ENCODE data around the gene TTYH3.
"Not testable (repeated sequence)": the region's sequence is repeated elsewhere in the genome, so short reads cannot be mapped to it uniquely, and the experiment has no call there.

TTYH3 gene

GRCh38 chr7:2631946-2632732 is at the start of gene TTYH3:
Gene TTYH3 (plus strand): TSS chr7:2631986. CDS start chr7:2632156, 170 bp downstream.
- H3K4me3 Mint-ChIP-seq, result peak within 1 kb of the TSS; percentile 90
- no peak for DNase-seq (ENCODE audit: low spot score)
- peaks cover 3% of the 10 kb centered on the region for H3K27me3 Mint-ChIP-seq (ENCODE audit: low read depth)
- peak within 1 kb of the TSS; percentile 88 for H3K27ac Mint-ChIP-seq
- H3K36me3 Mint-ChIP-seq (ENCODE audit: low read depth), result no peaks in the 10 kb centered on the region
- H3K4me1 Mint-ChIP-seq (ENCODE audit: low read depth), result peaks cover 16% of the 10 kb centered on the region
- no peaks in the 10 kb centered on the region for H3K9me3 Mint-ChIP-seq

- Mint-ChIP-seq H3K4me1 (ENCODE audit: low read depth) (no peaks in the 10 kb centered on the region), H3K27me3 (ENCODE audit: low read depth) (no peaks in the 10 kb centered on the region), H3K9me3 (no peaks in the 10 kb centered on the region), H3K27ac (no peak overlapping the region), H3K36me3 (ENCODE audit: low read depth) (no peaks in the 10 kb centered on the region), H3K4me3 (no peak overlapping the region)
- DNase-seq (ENCODE audit: low spot score), result no peak
Measured at GRCh38 chr7:2582006-2582735, 49.6 kb upstream of the TTYH3 start.

GRCh38 chr7:2583798-2584580 is 47.8 kb upstream of the TTYH3 start:
- H3K9me3 Mint-ChIP-seq, result no peaks in the 10 kb centered on the region
- H3K27ac Mint-ChIP-seq, result no peak overlapping the region
- no peak for DNase-seq (ENCODE audit: low spot score)
- H3K4me3 Mint-ChIP-seq, result no peak overlapping the region
- no peaks in the 10 kb centered on the region for H3K36me3 Mint-ChIP-seq (ENCODE audit: low read depth)
- H3K4me1 Mint-ChIP-seq (ENCODE audit: low read depth), result no peaks in the 10 kb centered on the region
- H3K27me3 Mint-ChIP-seq (ENCODE audit: low read depth), result no peaks in the 10 kb centered on the region

DNA sequence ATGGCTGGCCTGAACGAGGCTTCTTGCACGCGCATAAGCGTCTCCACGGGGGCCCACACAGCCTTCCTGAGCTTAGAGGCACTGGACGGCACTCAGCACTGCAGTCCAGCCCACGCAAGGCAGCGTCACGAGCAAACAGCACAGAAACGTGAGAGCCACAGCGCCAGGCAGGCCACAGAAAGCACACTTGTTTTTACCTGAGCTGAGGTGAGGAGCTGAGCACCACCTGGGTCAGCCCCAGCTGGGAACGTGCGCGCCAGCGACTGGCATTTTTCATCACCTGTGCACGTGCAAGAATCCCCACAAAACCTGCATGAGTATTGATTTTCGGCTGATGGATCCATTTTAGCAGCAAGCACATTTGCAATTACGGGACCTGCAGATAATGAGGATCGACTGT is 46.3 kb upstream of the TTYH3 start:
- Mint-ChIP-seq H3K27me3 (ENCODE audit: low read depth) (no peaks in the 10 kb centered on the region), H3K36me3 (ENCODE audit: low read depth) (no peaks in the 10 kb centered on the region), H3K4me3 (no peak overlapping the region), H3K27ac (no peak overlapping the region), H3K9me3 (no peaks in the 10 kb centered on the region), H3K4me1 (ENCODE audit: low read depth) (no peaks in the 10 kb centered on the region)
- no peak for DNase-seq (ENCODE audit: low spot score)

- no peak for DNase-seq (ENCODE audit: low spot score)
- Mint-ChIP-seq H3K4me3 (no peak overlapping the region), H3K27me3 (ENCODE audit: low read depth) (no peaks in the 10 kb centered on the region), H3K36me3 (ENCODE audit: low read depth) (no peaks in the 10 kb centered on the region), H3K9me3 (no peaks in the 10 kb centered on the region), H3K27ac (no peak overlapping the region), H3K4me1 (ENCODE audit: low read depth) (no peaks in the 10 kb centered on the region)
Measured at GRCh38 chr7:2586326-2587020, 45.3 kb upstream of the TTYH3 start.

DNA sequence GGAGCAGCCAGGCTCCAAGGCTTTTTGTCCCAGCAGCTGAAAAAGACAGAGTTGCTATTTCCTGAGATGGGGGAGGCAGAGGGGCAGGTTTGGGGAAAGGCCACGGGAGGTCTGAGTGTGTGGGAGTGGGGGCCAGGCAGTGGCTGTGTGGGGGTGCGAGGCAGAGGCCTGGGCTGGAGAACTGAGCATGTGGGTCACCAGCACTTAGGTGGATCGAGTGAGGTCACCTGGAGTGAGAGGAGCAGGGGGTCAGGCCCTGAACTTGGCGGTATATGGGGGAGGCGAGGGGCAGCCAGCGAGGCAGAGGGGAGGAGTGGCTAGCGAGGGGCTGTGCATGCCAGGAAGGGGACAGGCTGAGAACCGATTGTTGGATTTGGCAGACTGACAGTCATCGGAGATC is 44.7 kb upstream of the TTYH3 start:
- H3K36me3 Mint-ChIP-seq (ENCODE audit: low read depth), result no peaks in the 10 kb centered on the region
- H3K27me3 Mint-ChIP-seq (ENCODE audit: low read depth), result no peaks in the 10 kb centered on the region
- no peaks in the 10 kb centered on the region for H3K9me3 Mint-ChIP-seq
- H3K4me3 Mint-ChIP-seq, result no peak overlapping the region
- no peak overlapping the region for H3K27ac Mint-ChIP-seq
- H3K4me1 Mint-ChIP-seq (ENCODE audit: low read depth), result no peaks in the 10 kb centered on the region
- DNase-seq (ENCODE audit: low spot score), result no peak

GRCh38 chr7:2587778-2588177 is 44.0 kb upstream of the TTYH3 start:
- H3K9me3 Mint-ChIP-seq, result no peaks in the 10 kb centered on the region
- H3K4me3 Mint-ChIP-seq, result no peak overlapping the region
- H3K36me3 Mint-ChIP-seq (ENCODE audit: low read depth), result no peaks in the 10 kb centered on the region
- DNase-seq (ENCODE audit: low spot score), result no peak
- no peaks in the 10 kb centered on the region for H3K4me1 Mint-ChIP-seq (ENCODE audit: low read depth)
- no peak overlapping the region for H3K27ac Mint-ChIP-seq
- H3K27me3 Mint-ChIP-seq (ENCODE audit: low read depth), result no peaks in the 10 kb centered on the region

DNA sequence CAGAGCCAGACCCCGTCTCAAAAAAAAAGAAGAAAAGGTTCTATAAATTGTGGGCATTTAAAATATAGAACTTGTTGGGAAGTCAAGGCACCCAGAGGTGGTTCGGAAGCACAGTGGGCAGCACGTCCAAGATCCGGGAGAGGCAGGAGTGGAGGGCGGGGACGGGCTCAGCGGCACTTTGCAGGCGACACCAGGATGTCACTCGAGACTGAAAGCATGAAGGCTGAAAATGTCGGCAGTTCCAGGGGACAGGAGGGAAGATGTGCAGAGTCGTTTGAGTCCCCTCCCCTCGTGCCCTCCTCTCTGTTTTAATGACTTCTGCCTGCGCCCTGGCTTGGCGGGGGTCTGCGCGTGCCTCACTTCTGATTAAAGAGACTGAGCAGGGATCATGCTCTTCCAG is 42.4 kb upstream of the TTYH3 start:
- H3K36me3 Mint-ChIP-seq (ENCODE audit: low read depth), result no peaks in the 10 kb centered on the region
- H3K27ac Mint-ChIP-seq, result no peak overlapping the region
- H3K4me3 Mint-ChIP-seq, result no peak overlapping the region
- no peaks in the 10 kb centered on the region for H3K9me3 Mint-ChIP-seq
- H3K27me3 Mint-ChIP-seq (ENCODE audit: low read depth), result no peaks in the 10 kb centered on the region
- DNase-seq (ENCODE audit: low spot score), result no peak
- no peaks in the 10 kb centered on the region for H3K4me1 Mint-ChIP-seq (ENCODE audit: low read depth)

DNA sequence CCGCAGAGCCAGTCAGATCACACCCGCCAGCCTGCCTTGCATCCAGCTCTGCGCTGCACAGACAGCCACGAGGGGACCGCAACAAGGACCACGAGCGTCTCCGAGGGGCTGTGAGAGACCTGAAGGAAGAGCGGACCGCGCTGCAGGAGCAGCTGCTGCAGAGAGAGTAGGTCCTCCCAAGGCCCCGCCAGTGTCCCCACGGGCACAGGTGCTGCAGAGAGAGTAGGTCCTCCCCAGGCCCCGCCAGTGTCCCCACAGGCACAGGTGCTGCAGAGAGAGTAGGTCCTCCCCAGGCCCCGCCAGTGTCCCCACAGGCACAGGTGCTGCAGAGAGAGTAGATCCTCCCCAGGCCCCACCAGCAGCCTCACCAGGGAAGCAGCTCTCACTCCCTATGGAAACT is 41.8 kb upstream of the TTYH3 start:
- DNase-seq (ENCODE audit: low spot score); H3K9me3 Mint-ChIP-seq; H3K27me3 Mint-ChIP-seq (ENCODE audit: low read depth); H3K4me3 Mint-ChIP-seq; H3K36me3 Mint-ChIP-seq (ENCODE audit: low read depth); H3K27ac Mint-ChIP-seq; H3K4me1 Mint-ChIP-seq (ENCODE audit: low read depth): not testable (repeated sequence)

DNA sequence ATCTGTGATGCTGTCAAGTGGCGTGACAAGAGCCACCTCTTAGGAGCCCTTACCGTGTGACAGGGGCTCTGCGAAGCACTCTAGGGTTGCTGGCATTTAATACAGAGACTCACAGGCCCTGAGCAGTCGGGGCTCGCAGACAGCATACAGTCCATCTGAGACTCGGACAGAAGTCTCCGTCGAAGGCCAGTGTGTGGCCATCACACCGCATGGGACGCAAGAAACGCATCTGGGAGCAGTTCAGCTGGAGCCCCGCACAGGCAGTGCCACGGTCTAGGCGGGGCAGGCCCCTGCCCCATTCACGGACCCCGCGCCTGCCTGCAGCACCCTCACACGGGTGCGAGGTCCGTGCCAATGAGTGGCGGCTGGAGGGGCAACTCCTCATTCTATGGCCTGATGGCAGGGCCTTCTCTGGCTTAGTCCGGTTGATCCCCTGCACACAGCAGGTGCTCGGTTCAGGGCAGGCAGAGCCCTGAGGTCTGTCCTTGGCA is 39.4 kb upstream of the TTYH3 start:
- Mint-ChIP-seq H3K4me3 (no peak overlapping the region), H3K4me1 (ENCODE audit: low read depth) (no peaks in the 10 kb centered on the region), H3K27ac (no peak overlapping the region), H3K36me3 (ENCODE audit: low read depth) (no peaks in the 10 kb centered on the region), H3K9me3 (no peaks in the 10 kb centered on the region), H3K27me3 (ENCODE audit: low read depth) (no peaks in the 10 kb centered on the region)
- no peak for DNase-seq (ENCODE audit: low spot score)

DNA sequence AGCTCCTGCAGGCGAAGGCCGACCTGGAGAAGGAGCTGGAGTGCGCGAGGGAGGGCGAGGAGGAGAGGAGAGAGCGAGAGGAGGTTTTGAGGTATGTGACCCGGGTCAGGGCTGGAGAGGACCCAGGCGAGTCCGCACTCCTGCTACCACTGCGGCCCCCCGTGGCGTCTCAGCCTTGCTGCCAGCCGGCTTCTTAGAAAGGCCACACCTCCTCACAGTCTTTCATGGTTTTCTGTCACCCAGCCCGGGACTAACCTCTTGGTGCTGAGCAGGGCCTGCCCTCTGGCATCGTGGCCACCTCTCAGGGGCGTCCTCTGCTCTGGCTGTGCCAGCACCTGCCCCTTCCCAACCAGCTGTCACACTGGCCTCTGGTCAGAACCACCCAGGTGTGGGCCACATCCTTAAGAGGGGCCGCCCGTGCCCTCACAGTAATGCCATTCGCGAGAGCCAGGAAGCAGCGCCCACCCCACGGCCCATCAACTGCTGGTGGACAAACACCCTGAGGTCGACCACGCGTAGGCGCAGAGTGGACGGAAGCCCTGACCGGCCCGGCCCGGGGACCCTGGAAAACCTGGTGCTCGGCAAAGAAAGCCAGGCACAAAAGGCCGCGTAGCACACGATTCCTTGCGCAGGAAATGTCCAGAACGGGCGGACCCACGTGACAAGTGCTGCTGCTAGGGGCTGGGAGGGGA is 38.6 kb upstream of the TTYH3 start:
- no peak overlapping the region for H3K27ac Mint-ChIP-seq
- H3K4me1 Mint-ChIP-seq (ENCODE audit: low read depth), result no peaks in the 10 kb centered on the region
- no peak for DNase-seq (ENCODE audit: low spot score)
- H3K27me3 Mint-ChIP-seq (ENCODE audit: low read depth), result no peaks in the 10 kb centered on the region
- no peak overlapping the region for H3K4me3 Mint-ChIP-seq
- H3K9me3 Mint-ChIP-seq, result no peaks in the 10 kb centered on the region
- no peaks in the 10 kb centered on the region for H3K36me3 Mint-ChIP-seq (ENCODE audit: low read depth)

- Mint-ChIP-seq H3K4me1 (ENCODE audit: low read depth) (no peaks in the 10 kb centered on the region), H3K27me3 (ENCODE audit: low read depth) (no peaks in the 10 kb centered on the region), H3K27ac (no peak overlapping the region), H3K9me3 (no peaks in the 10 kb centered on the region), H3K36me3 (ENCODE audit: low read depth) (no peaks in the 10 kb centered on the region), H3K4me3 (no peak overlapping the region)
- DNase-seq (ENCODE audit: low spot score), result no peak
Measured at GRCh38 chr7:2594599-2594998, 37.2 kb upstream of the TTYH3 start.

GRCh38 chr7:2595258-2595860 is 36.4 kb upstream of the TTYH3 start:
- Mint-ChIP-seq H3K4me3 (no peak overlapping the region), H3K27ac (no peak overlapping the region), H3K27me3 (ENCODE audit: low read depth) (no peaks in the 10 kb centered on the region), H3K9me3 (no peaks in the 10 kb centered on the region), H3K36me3 (ENCODE audit: low read depth) (no peaks in the 10 kb centered on the region), H3K4me1 (ENCODE audit: low read depth) (no peaks in the 10 kb centered on the region)
- DNase-seq (ENCODE audit: low spot score), result no peak
